Activated CD8-positive, alpha-beta memory T cell treated with anti-CD3 and anti-CD28 coated beads for 36 hours (primary cell): Measurements from ENCODE around the gene KBTBD4. TPM values are rescaled to one million over a fixed set of nuclear protein-coding genes. Genes with fewer than 3 reads are reported as not detected.
"Not testable (repeated sequence)": the region's sequence is repeated elsewhere in the genome, so short reads cannot be mapped to it uniquely, and the experiment has no call there.

Experiments used
- CTCF ChIA-PET: fragments of 350-600 bp; sonication (Branson Sonifier 250); formaldehyde crosslinking; loops from one replicate; lab custom pipeline; 2021; ENCODE audit warnings: antibody characterized with exemption; lab: Charles Lee
- POLR2A ChIA-PET: fragments of 350-600 bp; sonication (Branson Sonifier 250); formaldehyde crosslinking; loops from one replicate; lab custom pipeline; 2021; ENCODE audit warnings: antibody characterized with exemption; lab: Charles Lee
- total RNA-seq, 2 experiments: library from RNA; stranded (reverse); gene quantifications; one replicate each; pipeline ENCODE4 v1.2.3, GENCODE V29; 2021

Gene KBTBD4
- total RNA-seq, 2 experiments from 2014 or later, result 19.5 to 20.3 TPM

GRCh38 chr11:47566149-47566698, 12.5 kb downstream of the KBTBD4 start:
- ChIA-PET CTCF (interaction anchor here (0.6 to 2.6 kb wide), 5 partner anchors 12 to 245 kb away, joined by 3 to 20 read pairs (median 4); partner anchors contain the start of genes CELF1, KBTBD4 and NDUFS3), POLR2A (interaction anchor here (0.7 to 3.4 kb wide), 5 partner anchors 13 to 194 kb away, joined by 3 to 19 read pairs (median 8); partner anchors contain the start of genes CELF1, KBTBD4 and NDUFS3)

GRCh38 chr11:47565340-47566148, 13.2 kb downstream of the KBTBD4 start, which contains the start of gene PTPMT1:
Gene PTPMT1, plus strand, starts transcription at chr11:47565599. Its CDS starts 24 bp downstream, at chr11:47565623.
- POLR2A ChIA-PET, result interaction anchor here (0.7 to 3.4 kb wide), 6 partner anchors 12 to 295 kb away, joined by 3 to 19 read pairs (median 6); partner anchors contain the start of genes CELF1, KBTBD4 and NDUFS3
- CTCF ChIA-PET, result interaction anchor here (0.9 to 2.6 kb wide), 3 partner anchors 13 to 112 kb away, joined by 3 to 20 read pairs (median 6); partner anchors contain the start of genes KBTBD4 and NDUFS3

GRCh38 chr11:47564933-47565339, 13.8 kb downstream of the KBTBD4 start:
- POLR2A ChIA-PET, result interaction anchor here (1.0 to 3.4 kb wide), 3 partner anchors 12 to 294 kb away, joined by 3 to 19 read pairs (median 5); partner anchors contain the start of genes CELF1, KBTBD4 and NDUFS3
- CTCF ChIA-PET, result interaction anchor here (1.2 to 2.6 kb wide), 4 partner anchors 9 to 13 kb away, joined by 4 to 20 read pairs (median 6); partner anchors contain the start of genes CELF1, KBTBD4 and NDUFS3

- ChIA-PET CTCF (interaction anchor here (0.5 to 2.6 kb wide), 5 partner anchors 9 to 152 kb away, joined by 3 to 20 read pairs (median 6); partner anchors contain the start of genes CELF1, KBTBD4 and NDUFS3), POLR2A (interaction anchor here (1.0 to 3.4 kb wide), 3 partner anchors 11 to 293 kb away, joined by 3 to 19 read pairs (median 5); partner anchors contain the start of genes CELF1, KBTBD4 and NDUFS3)
These were observed 14.4 kb downstream of the KBTBD4 start for GRCh38 chr11:47564366-47564765.

- CTCF ChIA-PET, result interaction anchor here (0.7 to 0.9 kb wide), 2 partner anchors 16 to 199 kb away, joined by 3 to 4 read pairs; partner anchors contain the start of genes KBTBD4 and NDUFS3
- POLR2A ChIA-PET, result interaction anchor here (0.6 kb wide), 1 partner anchor 455 kb away, joined by 5 read pairs; no protein-coding TSS in a partner anchor
These were observed 16.4 kb downstream of the KBTBD4 start for GRCh38 chr11:47562393-47562792.

- POLR2A ChIA-PET, result no interaction called here
- CTCF ChIA-PET, result interaction anchor here (0.7 kb wide), 2 partner anchors 167 to 345 kb away, joined by 3 to 4 read pairs; partner anchors contain the start of gene DDB2
These were observed 18.3 kb downstream of the KBTBD4 start for GRCh38 chr11:47560426-47560825.

GRCh38 chr11:47558695-47559094, 20.1 kb downstream of the KBTBD4 start:
- ChIA-PET POLR2A (no interaction called here), CTCF (no interaction called here)

GRCh38 chr11:47557004-47557403, 21.8 kb downstream of the KBTBD4 start:
- CTCF ChIA-PET, POLR2A ChIA-PET: not testable (repeated sequence)

- POLR2A ChIA-PET, result interaction anchor here (0.9 to 1.0 kb wide), 2 partner anchors 11 to 13 kb away, joined by 3 to 5 read pairs; no protein-coding TSS in a partner anchor
- CTCF ChIA-PET, result interaction anchor here (0.6 to 2.3 kb wide), 12 partner anchors 11 to 127 kb away, joined by 3 to 12 read pairs (median 4); partner anchors contain the start of genes KBTBD4, NDUFS3 and PSMC3
These were observed 25.4 kb downstream of the KBTBD4 start for GRCh38 chr11:47553406-47553743.

- ChIA-PET CTCF (interaction anchor here (0.6 to 2.3 kb wide), 22 partner anchors 12 to 900 kb away, joined by 3 to 12 read pairs (median 4); partner anchors contain the start of genes KBTBD4, NDUFS3, PSMC3 and PTPMT1), POLR2A (interaction anchor here (0.6 to 2.4 kb wide), 7 partner anchors 12 to 127 kb away, joined by 3 to 15 read pairs (median 5); partner anchors contain the start of genes KBTBD4, NDUFS3 and PSMC3)
These were observed 26.0 kb downstream of the KBTBD4 start, which contains the start of gene CELF1 for GRCh38 chr11:47552566-47553405. Gene CELF1, minus strand, starts transcription at chr11:47553132. Its CDS starts 53,609 bp downstream, at chr11:47499523.

GRCh38 chr11:47552056-47552565, 26.7 kb downstream of the KBTBD4 start:
- ChIA-PET POLR2A (interaction anchor here (0.6 to 2.4 kb wide), 8 partner anchors 12 to 246 kb away, joined by 3 to 15 read pairs (median 4); partner anchors contain the start of genes KBTBD4, NDUFS3 and PSMC3), CTCF (interaction anchor here (0.7 to 2.3 kb wide), 15 partner anchors 9 to 900 kb away, joined by 3 to 12 read pairs (median 4); partner anchors contain the start of genes KBTBD4, NDUFS3 and PTPMT1)

- ChIA-PET CTCF (interaction anchor here (0.9 to 1.5 kb wide), 7 partner anchors 8 to 59 kb away, joined by 3 to 6 read pairs (median 4); no protein-coding TSS in a partner anchor), POLR2A (interaction anchor here (2.4 kb wide), 1 partner anchor 11 kb away, joined by 15 read pairs; no protein-coding TSS in a partner anchor)
These were observed 27.7 kb downstream of the KBTBD4 start for GRCh38 chr11:47551086-47551485.

- CTCF ChIA-PET, result interaction anchor here (0.6 to 1.5 kb wide), 2 partner anchors 9 to 26 kb away, joined by 3 to 4 read pairs; no protein-coding TSS in a partner anchor
- POLR2A ChIA-PET, result interaction anchor here (2.4 kb wide), 1 partner anchor 10 kb away, joined by 15 read pairs; no protein-coding TSS in a partner anchor
These were observed 28.3 kb downstream of the KBTBD4 start for GRCh38 chr11:47550288-47551047.

GRCh38 chr11:47546274-47546673, 32.5 kb downstream of the KBTBD4 start:
- CTCF ChIA-PET, result interaction anchor here (0.7 kb wide), 1 partner anchor 8 kb away, joined by 5 read pairs; no protein-coding TSS in a partner anchor
- POLR2A ChIA-PET, result not testable (repeated sequence)

- ChIA-PET CTCF (no interaction called here), POLR2A (no interaction called here)
These were observed 33.5 kb downstream of the KBTBD4 start for GRCh38 chr11:47545298-47545697.

- ChIA-PET CTCF (interaction anchor here (1.1 to 1.3 kb wide), 3 partner anchors 10 to 26 kb away, joined by 3 read pairs; partner anchors contain the start of gene CELF1), POLR2A (interaction anchor here (2.3 kb wide), 1 partner anchor 11 kb away, joined by 15 read pairs; the partner anchor contains the start of gene CELF1)
These were observed 37.7 kb downstream of the KBTBD4 start for GRCh38 chr11:47541070-47541469.
